HepG2 (cell line): ENCODE results near the gene FOXR1.

Experiments
- ATF1 ChIP-seq: IDR thresholded peaks from 2 replicates; pipeline ENCODE4 v1.6.1; 2016; ENCODE audit warnings: mild to moderate bottlenecking, control low read depth
- CREB1 ChIP-seq, 2 experiments: fragments of 450-650 bp in 1 of 2; IDR thresholded peaks; 2 replicates each; pipeline ENCODE4 v1.6.1; 2016 to 2017; ENCODE audit warnings: control low read depth in 1 of 2, mild to moderate bottlenecking in 1 of 2, missing compliant biosample characterization in 1 of 2, missing genetic modification characterization in 1 of 2
- EP300 ChIP-seq, 3 experiments: sonication (generic) in 1 of 3; formaldehyde crosslinking in 1 of 3; IDR thresholded peaks; 2 replicates each; pipeline versions ENCODE4 v1.5.1 to v1.6.1; 2011 to 2020; ENCODE audit warnings: low read depth in 2 of 3, low read length in 2 of 3, borderline replicate concordance in 1 of 3, improper control_type of control experiment in 1 of 3, mild to moderate bottlenecking in 1 of 3, missing genetic modification reagents in 1 of 3, moderate library complexity in 1 of 3
- JUN ChIP-seq: sonication (generic); formaldehyde crosslinking; IDR thresholded peaks from 2 replicates; pipeline ENCODE4 v1.4.0; 2020; ENCODE audit warnings: mild to moderate bottlenecking, missing genetic modification reagents
- POLR2A ChIP-seq, 2 experiments: IDR thresholded peaks; 2 replicates each; pipeline ENCODE4 v1.6.1; 2011; ENCODE audit warnings: low read depth in 2 of 2, low read length in 2 of 2, mild to moderate bottlenecking in 1 of 2, moderate library complexity in 1 of 2; ENCODE audit not compliant: insufficient read depth in 1 of 2
- RAD21 ChIP-seq: fragments of 450-650 bp; formaldehyde crosslinking; IDR thresholded peaks from 2 replicates; pipeline ENCODE4 v1.5.0; 2020; ENCODE audit warnings: mild to moderate bottlenecking
- RNF2 ChIP-seq: fragments of 450-650 bp; conservative IDR thresholded peaks from 2 replicates; pipeline ENCODE4 v1.6.1; 2016; ENCODE audit warnings: low read depth
- SP4 ChIP-seq: sonication (generic); formaldehyde crosslinking; IDR thresholded peaks from 2 replicates; pipeline ENCODE4 v1.8.1; 2023; ENCODE audit warnings: mild to moderate bottlenecking, missing genetic modification reagents
- ZFP41 ChIP-seq: sonication (generic); formaldehyde crosslinking; IDR thresholded peaks from 2 replicates; pipeline ENCODE4 v1.4.0; 2020; ENCODE audit warnings: mild to moderate bottlenecking, missing genetic modification reagents, borderline replicate concordance
- ZNF792 ChIP-seq: IDR thresholded peaks from 2 replicates; pipeline ENCODE4 v1.6.1; 2016
- TF ChIP-seq, protein P1 (sequence below): sonication (generic); formaldehyde crosslinking; IDR thresholded peaks from 2 replicates; pipeline ENCODE4 v1.5.0; 2020; ENCODE audit warnings: mild to moderate bottlenecking, missing genetic modification reagents, moderate library complexity
- TF ChIP-seq, protein P2 (sequence below): sonication (generic); formaldehyde crosslinking; IDR thresholded peaks from 2 replicates; pipeline ENCODE4 v1.4.0; 2020; ENCODE audit warnings: mild to moderate bottlenecking, missing genetic modification reagents

DNA sequence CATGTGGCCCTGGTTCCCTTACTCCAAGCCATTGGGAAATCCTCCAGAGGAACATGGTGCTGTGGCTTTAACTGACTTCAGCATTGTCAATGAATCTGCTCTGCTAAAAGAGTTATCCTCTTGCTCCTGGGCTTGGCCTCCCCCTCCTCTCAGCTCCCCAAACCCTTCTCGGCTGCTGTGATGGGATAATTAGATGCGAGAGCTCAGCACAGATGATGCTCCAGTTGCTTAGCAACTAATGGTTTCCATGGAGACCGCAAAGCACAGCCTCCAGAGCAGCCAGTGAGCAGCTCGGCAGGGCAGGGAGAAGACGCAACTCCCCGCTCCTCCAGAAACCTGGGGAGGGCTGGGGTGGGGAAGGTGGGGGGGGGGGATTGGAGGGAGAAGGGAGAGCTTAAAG is 18.3 kb upstream of the FOXR1 start:
- TF ChIP-seq ZNF792 (CRISPR knock-in tag): no peak
- TF ChIP-seq, protein P1, sequence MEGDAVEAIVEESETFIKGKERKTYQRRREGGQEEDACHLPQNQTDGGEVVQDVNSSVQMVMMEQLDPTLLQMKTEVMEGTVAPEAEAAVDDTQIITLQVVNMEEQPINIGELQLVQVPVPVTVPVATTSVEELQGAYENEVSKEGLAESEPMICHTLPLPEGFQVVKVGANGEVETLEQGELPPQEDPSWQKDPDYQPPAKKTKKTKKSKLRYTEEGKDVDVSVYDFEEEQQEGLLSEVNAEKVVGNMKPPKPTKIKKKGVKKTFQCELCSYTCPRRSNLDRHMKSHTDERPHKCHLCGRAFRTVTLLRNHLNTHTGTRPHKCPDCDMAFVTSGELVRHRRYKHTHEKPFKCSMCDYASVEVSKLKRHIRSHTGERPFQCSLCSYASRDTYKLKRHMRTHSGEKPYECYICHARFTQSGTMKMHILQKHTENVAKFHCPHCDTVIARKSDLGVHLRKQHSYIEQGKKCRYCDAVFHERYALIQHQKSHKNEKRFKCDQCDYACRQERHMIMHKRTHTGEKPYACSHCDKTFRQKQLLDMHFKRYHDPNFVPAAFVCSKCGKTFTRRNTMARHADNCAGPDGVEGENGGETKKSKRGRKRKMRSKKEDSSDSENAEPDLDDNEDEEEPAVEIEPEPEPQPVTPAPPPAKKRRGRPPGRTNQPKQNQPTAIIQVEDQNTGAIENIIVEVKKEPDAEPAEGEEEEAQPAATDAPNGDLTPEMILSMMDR (CRISPR knock-in tag): no peak
- TF ChIP-seq SP4 (CRISPR knock-in tag): no peak
- TF ChIP-seq POLR2A (IDR thresholded peaks at IDR 0.05; ENCODE audit: insufficient read depth in 1 of 2, low read depth in 2 of 2, low read length in 2 of 2): no peak
- TF ChIP-seq EP300 (IDR thresholded peaks at IDR 0.05; ENCODE audit: low read depth in 2 of 2, low read length in 2 of 2): no peak
- no peak for TF ChIP-seq EP300 (CRISPR knock-in tag; IDR thresholded peaks at IDR 0.05; ENCODE audit: borderline replicate concordance)
- TF ChIP-seq, protein P2, sequence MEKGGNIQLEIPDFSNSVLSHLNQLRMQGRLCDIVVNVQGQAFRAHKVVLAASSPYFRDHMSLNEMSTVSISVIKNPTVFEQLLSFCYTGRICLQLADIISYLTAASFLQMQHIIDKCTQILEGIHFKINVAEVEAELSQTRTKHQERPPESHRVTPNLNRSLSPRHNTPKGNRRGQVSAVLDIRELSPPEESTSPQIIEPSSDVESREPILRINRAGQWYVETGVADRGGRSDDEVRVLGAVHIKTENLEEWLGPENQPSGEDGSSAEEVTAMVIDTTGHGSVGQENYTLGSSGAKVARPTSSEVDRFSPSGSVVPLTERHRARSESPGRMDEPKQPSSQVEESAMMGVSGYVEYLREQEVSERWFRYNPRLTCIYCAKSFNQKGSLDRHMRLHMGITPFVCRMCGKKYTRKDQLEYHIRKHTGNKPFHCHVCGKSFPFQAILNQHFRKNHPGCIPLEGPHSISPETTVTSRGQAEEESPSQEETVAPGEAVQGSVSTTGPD (CRISPR knock-in tag): no peak
- TF ChIP-seq ZFP41 (CRISPR knock-in tag): no peak
- TF ChIP-seq ATF1 (CRISPR knock-in tag): no peak
- TF ChIP-seq JUN (CRISPR knock-in tag): no peak
- TF ChIP-seq RNF2: no peak
- no peak for TF ChIP-seq RAD21
- TF ChIP-seq CREB1 (IDR thresholded peaks at IDR 0.05): no peak
- no peak for TF ChIP-seq CREB1 (CRISPR knock-in tag; IDR thresholded peaks at IDR 0.05)
